ENCODE measurements around the gene STXBP5. TPM values are rescaled to one million over a fixed set of nuclear protein-coding genes. Genes with fewer than 3 reads are reported as not detected.

Gene STXBP5
- total RNA-seq, 6 donors from 2014 or later: 10.5 to 26.5 (median 15.7) TPM

DNA sequence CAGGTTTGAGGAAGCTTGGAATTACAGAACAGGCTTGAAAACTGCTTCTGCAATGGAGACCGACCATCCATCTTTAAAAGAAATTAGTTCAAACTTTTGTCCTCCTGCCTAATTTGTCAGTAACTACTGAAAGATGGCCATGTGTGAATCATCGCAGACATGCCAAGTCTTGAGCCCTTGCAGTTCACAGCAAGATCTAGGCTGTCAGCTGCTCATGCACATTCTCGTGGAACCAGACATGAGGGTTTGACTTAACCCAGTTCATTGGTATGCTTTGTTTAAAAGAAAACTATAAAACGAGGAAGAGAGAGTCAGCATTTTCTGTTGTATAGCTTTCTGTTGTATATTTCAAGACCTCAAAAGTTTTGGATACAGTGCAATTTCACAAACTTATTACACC is 230.3 kb downstream of the STXBP5 start:
- Histone ChIP-seq H3K27me3 (no peaks in the 10 kb centered on the region), H3K9me3 (no peaks in the 10 kb centered on the region), H3K4me1 (no peaks in the 10 kb centered on the region), H3K36me3 (no peaks in the 10 kb centered on the region), H3K27ac (no peak overlapping the region), H3K4me3 (no peak overlapping the region)
- DNase-seq: no peak
- TF ChIP-seq EP300 (IDR thresholded peaks at IDR 0.05) (no peak), POLR2AphosphoS5 (IDR thresholded peaks at IDR 0.05) (no peak), POLR2A (IDR thresholded peaks at IDR 0.05) (no peak)
- TF ChIP-seq, protein P1, sequence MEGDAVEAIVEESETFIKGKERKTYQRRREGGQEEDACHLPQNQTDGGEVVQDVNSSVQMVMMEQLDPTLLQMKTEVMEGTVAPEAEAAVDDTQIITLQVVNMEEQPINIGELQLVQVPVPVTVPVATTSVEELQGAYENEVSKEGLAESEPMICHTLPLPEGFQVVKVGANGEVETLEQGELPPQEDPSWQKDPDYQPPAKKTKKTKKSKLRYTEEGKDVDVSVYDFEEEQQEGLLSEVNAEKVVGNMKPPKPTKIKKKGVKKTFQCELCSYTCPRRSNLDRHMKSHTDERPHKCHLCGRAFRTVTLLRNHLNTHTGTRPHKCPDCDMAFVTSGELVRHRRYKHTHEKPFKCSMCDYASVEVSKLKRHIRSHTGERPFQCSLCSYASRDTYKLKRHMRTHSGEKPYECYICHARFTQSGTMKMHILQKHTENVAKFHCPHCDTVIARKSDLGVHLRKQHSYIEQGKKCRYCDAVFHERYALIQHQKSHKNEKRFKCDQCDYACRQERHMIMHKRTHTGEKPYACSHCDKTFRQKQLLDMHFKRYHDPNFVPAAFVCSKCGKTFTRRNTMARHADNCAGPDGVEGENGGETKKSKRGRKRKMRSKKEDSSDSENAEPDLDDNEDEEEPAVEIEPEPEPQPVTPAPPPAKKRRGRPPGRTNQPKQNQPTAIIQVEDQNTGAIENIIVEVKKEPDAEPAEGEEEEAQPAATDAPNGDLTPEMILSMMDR (IDR thresholded peaks at IDR 0.05): no peak
- no peak for ATAC-seq (ENCODE audit: low FRiP score in 2 of 2)
- WGBS, 2 donors: 66 to 72% methylated on average over 4 of the region's 4 CpGs

DNA sequence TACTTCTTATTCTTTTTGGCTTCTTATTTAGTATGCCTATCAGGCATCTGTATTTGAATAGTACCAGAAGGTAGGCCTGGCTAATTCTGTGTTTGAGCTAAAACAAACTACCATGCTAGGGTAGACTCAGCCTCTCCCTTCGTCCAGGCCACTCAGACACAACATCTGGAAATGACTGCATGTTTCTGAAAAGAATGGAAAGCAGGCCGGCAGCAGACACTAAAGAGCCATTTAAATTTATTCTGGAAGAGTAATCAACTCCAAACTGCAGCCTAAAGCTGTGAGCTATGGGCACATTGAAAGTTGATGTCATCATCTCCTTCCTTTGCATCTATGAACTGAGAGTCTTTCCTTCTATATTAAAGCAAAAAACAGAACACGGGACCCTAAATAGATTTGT is 233.4 kb downstream of the STXBP5 start:
- Histone ChIP-seq H3K36me3 (no peaks in the 10 kb centered on the region), H3K27ac (no peak overlapping the region), H3K27me3 (no peaks in the 10 kb centered on the region), H3K9me3 (no peaks in the 10 kb centered on the region), H3K4me1 (no peaks in the 10 kb centered on the region), H3K4me3 (no peak overlapping the region)
- ATAC-seq (ENCODE audit: low FRiP score in 2 of 2) (no peak), DNase-seq (no peak)
- no peak for TF ChIP-seq POLR2AphosphoS5 (IDR thresholded peaks at IDR 0.05)
- no peak for TF ChIP-seq EP300 (IDR thresholded peaks at IDR 0.05)
- no peak for TF ChIP-seq POLR2A (IDR thresholded peaks at IDR 0.05)
- TF ChIP-seq, protein P1 (IDR thresholded peaks at IDR 0.05): no peak
- WGBS, 2 donors: 78 to 80% methylated on average over 3 of the region's 3 CpGs

DNA sequence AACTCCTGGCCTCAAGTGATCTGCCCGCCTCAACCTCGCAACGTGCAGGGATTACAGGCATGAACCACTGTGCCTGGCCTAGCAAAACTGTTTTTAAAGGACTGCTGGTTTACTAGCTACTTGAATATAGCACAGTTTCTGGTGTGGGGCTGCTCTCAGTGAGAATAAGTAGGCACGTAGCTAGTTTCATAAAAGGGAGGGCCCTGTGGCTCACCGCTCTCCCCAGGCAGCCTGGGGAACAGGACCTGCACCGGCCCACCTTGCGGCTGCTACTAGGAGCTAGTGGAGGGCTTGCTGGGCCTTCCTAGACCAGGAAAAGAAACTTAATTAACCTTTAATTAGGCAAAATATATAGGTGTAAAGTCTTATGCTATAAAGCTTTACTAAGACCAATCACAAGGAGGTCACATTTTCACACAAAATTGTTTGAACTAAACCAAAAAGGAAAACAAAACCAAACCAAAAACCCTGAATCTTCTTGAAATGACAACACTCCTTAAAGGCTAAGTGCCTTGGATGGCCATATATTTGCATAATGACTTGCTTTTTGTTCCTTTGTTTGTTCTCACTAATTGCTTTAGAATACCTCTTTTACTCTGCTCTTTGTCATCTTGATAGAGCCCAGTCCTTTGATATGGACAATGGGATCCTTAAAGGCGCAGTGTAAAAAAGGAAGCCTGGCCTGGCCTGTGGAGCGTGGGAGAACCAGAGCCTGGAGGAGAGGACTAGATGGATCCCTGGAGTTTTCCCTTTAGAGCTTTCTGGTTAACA is 234.7 kb downstream of the STXBP5 start:
- H3K4me3 ChIP-seq: no peak overlapping the region
- no peak for ATAC-seq (ENCODE audit: low FRiP score in 2 of 2)
- DNase-seq: peak in 1 of 2 donors; percentile 29
- 87% methylated on average over 6 to 9 of the region's 9 CpGs for WGBS, 2 donors
- H3K27me3 ChIP-seq: no peaks in the 10 kb centered on the region
- no peaks in the 10 kb centered on the region for H3K4me1 ChIP-seq
- no peaks in the 10 kb centered on the region for H3K9me3 ChIP-seq
- no peak overlapping the region for H3K27ac ChIP-seq
- TF ChIP-seq EP300 (IDR thresholded peaks at IDR 0.05) (no peak), POLR2AphosphoS5 (IDR thresholded peaks at IDR 0.05) (no peak)
- TF ChIP-seq, protein P1 (IDR thresholded peaks at IDR 0.05): no peak
- H3K36me3 ChIP-seq: no peaks in the 10 kb centered on the region

Small RNAs within 50 kb of the gene (small RNA-seq; reads per million reads assigned to genes)
- gene AL355365.1: 0 reads per million in 4 donors

Measured in upper lobe of left lung (tissue), 6 donors.